Stimulated activated CD8-positive, alpha-beta memory T cell treated with anti-CD3 and anti-CD28 coated beads, Interleukin-4, amount 100 ng/mL, for 1 hour (primary cell): ENCODE results near the gene TYW1B.
"Not testable (repeated sequence)": the region's sequence is repeated elsewhere in the genome, so short reads cannot be mapped to it uniquely, and the experiment has no call there.

Experiments
- DNase-seq, 2 donors: peaks; one replicate each; pipeline ENCODE4 v3.0.0-alpha.2; 2020; ENCODE audit warnings: low read depth in 2 of 2, low spot score in 1 of 2

TYW1B gene

DNA sequence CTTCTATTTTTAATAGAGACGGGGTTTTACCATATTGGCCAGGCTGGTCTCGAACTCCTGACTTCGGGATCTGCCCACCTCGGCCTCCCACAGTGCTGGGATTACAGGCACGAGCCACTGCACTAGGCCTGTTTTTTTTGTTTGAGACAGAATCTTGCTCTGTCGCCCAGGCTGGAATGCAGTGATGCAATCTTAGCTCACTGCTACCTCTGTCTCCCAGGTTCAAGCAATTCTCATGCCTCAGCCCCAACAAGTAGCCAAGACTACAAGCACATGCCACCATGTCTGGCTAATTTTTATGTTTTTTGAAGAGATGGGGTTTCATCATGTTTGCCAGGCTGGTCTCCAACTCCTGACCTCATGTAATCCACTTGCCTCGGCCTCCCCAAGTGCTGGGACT is 73.7 kb downstream of the TYW1B start:
- DNase-seq: no peak

DNA sequence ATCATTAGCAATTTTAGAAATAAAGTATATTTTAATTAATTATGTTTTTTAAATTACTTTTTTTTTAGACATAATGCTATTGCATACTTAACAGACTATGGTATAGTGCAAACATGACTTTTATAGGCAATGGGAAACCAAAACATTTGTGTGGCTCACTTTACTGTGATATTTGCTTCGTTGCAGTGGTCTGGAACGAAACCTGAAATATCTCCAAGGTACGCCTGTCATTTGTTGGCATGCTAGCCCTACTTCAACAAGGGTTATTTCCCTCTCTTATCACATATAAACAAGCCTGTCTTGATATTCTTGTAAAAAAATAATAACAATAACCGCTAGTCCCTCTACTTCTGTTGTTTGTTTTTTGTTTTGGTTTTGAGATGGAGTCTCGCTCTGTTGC is 74.2 kb downstream of the TYW1B start:
- no peak for DNase-seq

DNA sequence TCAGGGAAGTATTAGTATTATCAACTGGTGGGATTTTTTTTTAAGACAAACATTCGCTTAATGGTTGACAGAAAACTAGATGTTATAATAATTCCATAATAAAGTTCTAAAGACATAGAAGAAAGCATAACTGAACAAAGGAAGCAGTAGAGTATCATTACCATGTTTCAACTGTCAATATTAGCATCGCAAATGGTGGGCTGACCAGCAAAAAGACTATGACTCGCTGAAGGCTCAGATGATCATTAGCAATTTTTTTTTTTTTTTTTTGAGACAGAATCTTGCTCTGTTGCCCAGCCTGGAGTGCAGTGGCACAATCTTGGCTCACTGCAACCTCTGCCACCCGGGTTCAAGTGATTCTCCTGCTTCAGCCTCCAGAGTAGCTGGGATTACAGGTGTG is 74.8 kb downstream of the TYW1B start:
- not testable (repeated sequence) for DNase-seq

DNA sequence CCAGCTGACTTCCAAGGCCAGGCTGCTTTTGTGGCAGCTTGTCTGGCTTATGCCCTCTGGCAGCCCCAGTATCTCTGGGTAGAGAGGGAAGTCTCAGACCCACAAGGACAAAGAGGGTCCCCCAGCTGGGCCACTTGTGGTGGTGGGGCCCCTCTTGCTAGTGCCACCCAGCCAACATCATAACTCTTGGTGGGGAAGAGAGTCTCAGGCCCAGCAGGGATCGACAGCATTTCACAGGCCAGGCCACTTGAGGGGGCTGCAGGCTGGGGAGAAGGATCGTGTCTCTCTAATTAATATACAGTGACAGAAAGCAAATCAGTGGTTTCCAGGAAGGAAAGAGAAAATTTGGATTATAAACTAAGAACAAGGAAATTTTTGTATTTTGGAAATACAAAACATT is 76.0 kb downstream of the TYW1B start:
- DNase-seq: no peak

DNA sequence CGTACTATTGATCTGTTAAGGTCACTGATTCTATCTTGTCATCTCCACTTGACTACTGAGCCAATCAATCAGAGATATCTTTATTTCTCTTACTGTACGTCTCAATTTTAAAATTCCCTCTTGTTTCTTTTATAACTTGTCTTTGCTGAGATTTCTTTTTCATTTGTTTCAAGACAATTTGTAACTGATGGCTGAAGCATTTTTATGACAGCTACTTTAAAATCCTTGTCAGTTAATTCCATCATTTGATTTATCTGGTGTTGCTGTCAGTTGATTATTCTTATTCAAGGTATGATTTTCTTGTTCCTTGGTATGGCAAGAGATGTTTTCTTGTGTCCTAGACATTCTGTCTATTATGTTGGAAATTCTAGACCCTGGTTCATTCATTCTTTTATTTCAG is 76.6 kb downstream of the TYW1B start:
- DNase-seq: no peak

DNA sequence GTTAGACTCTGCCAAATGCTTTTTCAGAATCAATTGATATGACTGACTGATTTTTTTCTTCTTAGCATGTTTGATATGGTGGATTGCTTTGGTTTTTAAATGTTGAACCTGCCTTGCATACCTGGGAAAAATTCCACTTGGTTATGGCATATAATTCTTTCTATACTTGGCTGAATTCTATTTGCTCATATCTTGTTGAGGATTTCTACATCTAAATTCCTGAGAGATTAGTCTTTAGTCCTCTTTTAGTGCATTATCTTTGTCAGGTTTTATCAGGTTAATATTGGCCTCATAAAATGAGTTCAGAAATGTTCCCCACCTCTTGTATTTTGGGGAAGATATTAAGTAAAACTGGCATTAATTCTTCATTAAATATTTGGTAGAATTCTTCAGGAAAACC is 79.4 kb downstream of the TYW1B start:
- not testable (repeated sequence) for DNase-seq

DNA sequence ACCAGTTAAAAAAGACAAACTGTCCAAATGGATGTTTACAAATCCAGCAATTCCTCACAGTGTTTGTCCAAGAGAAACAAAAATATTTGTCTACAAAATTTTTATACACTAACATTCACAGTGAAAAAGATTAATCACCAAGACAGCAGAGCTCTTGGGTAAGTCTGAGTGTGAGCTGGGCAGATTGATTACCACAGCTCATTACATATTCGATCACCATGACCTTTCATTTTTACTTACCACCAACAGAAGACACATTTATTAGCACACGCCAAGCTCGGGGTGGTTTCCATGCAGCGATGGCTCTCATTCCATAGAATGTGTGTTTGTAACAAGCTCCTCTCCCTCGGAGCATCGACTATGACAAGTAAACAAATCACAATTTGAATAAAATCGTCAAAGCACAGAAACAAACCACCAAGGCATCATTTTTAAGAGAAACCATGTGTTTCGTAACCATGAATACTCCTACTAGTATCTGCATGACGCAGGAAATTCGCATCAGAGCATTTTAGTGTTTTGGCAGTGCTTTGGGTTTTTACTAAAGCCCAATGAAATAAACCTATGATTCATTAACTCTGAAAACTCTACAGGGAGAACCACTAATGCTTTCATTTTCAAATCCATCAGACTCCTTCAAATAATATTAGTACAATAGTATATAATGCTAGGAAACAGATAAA is 83.6 kb downstream of the TYW1B start:
- DNase-seq: not testable (repeated sequence)

DNA sequence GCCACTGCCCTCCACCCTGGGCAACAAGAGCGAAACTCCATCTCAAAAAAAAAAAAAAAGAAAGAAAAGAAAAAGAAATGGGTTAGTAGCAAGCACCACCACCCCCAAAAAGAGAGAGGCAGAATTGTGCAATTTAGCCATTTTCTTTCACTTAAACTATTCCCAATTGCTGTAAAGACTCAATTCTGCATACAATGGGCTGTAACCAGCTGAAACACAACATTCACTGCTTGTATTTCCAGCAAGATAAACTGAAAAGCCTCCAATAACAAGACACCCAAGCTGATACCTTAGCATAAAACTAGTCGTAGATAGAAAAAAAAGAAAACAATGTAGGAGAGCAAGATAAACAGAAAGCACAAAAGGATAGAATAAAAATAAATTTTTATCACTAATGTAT is 84.2 kb downstream of the TYW1B start:
- not testable (repeated sequence) for DNase-seq

DNA sequence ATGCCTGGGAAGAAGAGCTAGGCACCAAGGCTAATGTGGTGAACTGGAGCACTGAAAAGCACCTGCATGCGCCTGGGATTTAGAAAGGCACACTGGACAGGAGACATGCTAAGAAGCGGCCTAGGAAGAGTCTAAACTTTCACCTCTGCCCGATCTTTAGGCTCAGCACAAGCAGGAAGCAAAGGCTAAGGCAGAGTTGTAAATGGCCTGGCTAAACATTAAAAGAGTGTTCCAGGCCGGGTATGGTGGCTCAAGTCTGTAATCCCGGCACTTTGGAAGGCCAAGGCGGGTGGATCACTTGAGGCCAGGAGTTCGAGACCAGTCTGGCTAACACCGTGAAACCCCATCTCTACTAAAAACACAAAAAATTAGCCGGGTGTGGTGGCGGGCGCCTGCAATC is 88.3 kb downstream of the TYW1B start:
- DNase-seq: not testable (repeated sequence)

DNA sequence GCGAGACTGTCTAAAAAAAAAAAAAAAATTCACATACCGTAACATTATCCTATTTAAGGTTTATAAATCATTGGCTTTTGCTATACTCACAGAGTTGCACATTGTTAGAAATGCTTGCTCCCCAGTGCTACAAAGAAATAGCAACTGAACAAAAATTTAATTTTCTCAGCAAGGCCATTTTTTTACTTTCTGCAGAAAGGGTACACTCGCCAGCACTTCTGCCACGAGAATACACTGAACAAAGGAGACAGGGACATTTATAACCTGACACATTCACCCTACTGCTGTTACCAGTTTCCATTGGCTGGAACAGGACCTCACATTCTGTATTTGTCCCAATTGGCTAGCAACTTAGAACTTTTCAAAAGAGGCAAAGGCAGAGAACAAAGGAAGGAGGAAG is 92.1 kb downstream of the TYW1B start:
- not testable (repeated sequence) for DNase-seq

DNA sequence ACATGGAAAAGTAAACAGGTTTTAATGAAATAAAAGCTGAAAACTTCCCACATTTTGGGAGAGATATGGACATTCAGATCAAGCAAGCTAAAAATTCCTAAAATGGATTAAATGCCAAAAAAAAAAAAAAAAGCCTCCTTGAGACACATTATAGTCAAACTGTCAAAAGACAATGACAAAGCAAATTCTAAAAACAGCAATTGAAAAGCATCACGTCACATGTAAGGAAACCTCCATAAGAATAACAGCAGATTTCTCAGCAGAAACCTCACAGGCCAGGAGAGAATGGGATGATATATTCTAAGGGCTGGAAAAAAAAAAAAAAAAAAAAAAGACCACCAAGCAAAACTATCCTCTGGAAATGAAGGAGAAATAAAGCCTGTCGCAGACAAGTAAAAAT is 97.2 kb downstream of the TYW1B start:
- not testable (repeated sequence) for DNase-seq

DNA sequence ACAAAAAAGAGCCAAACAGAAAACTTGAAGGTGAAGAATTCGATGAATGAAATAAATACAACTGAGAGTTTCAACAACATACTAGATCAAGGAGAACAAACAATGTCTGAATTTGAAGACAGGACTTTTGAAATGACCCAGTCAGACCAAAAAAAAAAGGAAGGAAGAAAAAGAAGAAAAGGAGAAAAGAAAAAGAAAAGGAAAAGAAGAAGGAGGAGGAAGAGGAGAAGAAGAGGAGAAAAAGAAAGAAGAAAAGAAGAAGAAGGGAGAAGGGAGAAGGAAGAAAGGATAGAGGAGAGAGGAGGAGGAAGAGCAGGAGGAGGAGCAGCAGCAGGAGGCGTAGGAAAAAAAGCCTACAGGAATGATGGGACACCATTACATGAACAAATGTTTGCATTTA is 97.6 kb downstream of the TYW1B start:
- DNase-seq: not testable (repeated sequence)

DNA sequence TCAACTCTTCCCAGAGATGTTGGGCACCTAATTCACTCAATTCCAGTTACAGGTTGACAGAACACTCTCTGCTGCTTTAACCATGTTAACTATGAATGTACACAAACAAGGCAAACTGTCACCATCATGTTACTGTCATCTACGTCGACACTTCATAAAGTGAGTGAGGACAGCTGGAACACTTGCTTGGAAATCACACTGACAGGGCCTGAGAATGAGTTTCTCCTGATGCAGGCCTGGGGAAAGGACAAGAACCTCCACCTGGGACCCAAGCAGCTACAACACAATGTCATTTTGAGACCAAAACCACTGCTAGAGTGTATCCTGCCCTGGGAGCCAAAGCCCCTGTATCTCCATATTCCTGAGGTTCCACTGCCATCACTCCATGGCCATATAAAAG is 98.9 kb downstream of the TYW1B start:
- DNase-seq: not testable (repeated sequence)

DNA sequence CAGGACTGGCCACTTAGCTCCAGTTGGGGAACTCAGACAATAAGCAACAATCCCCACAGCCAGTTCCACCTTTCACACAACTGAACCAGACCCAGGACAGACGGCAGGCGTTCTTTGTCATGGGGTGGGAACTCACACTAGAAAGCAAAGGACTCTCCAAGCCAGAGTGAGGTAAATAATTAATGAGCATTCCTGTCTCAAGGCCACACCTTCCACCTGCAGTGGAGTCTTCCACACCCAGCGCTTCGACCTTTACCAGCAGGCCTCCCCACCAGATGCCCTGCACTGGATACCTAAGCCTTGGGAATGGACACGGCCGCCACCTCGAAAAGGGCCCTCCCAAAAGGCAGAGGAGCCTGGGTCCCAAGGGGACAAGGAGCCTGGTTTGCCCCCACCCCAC is 105.3 kb downstream of the TYW1B start:
- not testable (repeated sequence) for DNase-seq

DNA sequence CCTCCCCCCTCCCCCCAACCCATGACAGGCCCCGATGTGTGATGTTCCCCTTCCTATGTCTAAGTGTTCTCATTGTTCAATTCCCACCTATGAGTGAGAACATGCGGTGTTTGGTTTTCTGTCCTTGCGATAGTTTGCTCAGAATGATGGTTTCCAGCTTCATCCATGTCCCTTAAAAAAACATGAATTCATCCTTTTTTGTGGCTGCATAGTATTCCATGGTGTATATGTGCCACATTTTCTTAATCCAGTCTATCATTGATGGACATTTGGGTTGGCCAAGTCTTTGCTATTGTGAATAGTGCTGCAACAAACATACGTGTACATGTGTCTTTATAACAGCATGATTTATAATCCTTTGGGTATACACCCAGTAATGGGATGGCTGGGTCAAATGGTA is 107.1 kb downstream of the TYW1B start:
- DNase-seq: not testable (repeated sequence)

DNA sequence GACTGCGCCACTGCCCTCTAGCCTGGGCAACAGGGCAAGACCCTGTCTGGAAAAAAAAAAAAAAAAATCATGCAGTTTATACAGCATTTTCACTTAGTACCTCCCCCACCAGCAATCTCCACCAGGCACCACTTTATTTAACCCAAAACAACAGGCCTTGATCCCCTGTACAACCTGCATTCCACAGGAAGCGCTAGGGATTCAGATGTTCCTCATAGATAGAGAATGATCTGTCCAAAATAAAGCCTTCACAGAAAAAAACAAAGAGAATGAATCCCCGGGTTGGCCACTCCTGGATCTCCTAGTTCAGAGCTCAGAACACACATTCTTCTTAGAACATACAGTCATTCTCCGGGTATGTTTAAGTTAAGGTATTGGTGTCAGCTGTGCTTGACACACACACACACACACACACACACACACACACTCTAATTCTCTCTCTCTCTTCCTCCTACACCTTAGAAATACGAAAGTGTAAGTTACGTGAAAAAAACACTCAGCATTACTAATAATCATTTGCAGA is 110.7 kb downstream of the TYW1B start:
- DNase-seq: not testable (repeated sequence)

DNA sequence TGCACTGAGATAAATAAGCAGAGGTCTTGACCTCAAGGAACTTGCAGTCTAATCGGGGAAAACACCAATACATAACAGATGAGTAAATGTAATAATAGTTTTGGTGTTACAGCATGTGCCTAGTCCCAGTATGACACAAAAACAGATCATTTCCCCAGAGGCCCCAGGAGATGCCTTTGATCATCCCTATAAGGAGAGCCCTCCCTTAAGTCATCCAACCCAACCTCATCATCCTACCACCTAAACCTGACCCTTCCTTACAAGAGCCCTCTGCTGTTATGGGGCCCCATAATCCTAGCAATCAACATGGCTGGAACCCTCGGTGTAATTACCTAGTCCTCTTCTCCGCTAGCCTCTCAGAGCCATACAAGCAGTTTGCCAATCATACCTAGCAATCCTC is 116.1 kb downstream of the TYW1B start:
- DNase-seq: not testable (repeated sequence)

DNA sequence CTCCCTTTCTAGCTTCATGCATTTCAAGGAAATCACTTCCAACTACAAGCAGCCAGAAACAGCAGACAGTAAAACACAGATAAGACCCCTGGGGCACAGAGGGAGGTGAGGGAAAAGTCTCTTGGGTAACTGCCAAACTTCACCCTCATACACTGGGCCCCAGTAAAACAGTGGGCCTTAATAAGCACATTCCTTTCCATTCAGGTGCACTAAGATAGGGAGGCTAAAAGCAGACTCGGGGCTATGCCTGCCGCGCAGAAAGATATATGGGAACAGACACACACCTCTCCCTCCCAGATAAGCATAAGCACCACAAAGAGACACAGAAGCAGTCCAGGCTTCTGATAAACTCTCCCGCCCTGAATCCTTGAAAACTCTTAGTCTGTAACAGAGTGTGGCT is 117.0 kb downstream of the TYW1B start:
- no peak for DNase-seq

DNA sequence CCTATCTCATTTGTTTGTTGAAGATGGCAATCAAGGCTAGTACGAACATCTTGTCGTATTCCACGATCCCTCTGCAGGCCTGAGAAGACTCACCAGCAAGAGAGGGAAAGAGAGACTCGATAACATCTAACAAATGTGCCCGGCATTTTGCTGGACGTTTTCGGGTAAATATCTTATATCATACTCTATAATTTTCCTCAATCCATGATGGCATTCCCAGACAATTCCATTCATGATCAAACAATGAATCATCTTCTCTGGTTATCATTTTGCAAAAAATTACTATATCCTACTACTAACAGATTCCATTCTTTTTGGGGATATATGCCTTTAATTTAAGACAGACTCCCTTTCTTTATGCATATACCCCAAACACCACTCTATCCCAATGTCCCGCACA is 118.1 kb downstream of the TYW1B start:
- DNase-seq: no peak

DNA sequence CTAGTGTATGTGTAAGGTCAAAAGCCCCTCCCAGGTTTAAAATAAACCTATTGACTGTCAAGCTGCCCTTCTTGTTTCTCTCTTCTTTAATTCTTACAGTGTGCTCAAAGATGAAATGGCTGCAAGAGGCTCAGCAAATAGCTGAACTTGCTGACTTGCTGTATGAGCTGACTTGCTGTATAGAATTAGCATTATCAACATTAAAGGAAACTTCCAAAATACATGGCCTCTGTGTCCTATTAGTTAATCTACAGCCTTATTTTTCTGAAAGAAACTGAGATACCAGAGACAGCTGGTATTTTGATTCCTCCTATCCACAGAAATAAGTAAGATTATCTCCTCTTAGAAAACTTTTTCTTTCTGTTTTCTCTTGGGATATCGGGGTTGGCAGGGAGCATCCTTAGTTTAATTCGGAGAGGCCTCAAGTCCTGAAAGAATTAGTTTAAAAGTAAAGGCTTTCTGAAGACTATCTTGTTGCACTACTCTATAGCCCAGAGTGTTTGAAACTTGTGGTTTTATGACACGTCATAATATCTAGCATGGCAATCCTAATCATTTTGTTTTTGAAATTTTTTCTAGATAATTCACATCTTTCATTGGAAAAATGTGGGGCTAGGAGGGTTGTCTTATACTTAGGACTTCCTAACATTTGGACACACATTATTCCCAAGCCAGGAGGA is 119.5 kb downstream of the TYW1B start:
- not testable (repeated sequence) for DNase-seq

DNA sequence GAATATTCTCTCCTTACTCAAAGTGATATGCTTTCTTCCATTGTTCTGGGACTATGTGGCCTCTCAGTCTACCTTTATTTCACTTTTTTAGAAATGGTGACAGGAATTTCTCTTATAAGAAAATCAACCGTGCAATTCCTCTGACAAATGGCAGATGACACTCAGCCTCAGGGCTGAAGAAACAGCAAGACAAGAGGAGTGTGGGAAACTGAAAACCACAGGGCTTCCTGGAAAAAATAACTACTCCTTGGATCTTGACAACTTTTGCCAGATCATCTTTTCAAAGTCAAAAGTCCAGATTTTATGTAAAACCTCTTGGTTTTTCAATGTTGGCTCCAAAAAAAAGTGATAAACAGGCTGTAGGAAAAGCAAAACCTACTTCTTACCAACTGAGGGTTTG is 121.5 kb downstream of the TYW1B start:
- no peak for DNase-seq

DNA sequence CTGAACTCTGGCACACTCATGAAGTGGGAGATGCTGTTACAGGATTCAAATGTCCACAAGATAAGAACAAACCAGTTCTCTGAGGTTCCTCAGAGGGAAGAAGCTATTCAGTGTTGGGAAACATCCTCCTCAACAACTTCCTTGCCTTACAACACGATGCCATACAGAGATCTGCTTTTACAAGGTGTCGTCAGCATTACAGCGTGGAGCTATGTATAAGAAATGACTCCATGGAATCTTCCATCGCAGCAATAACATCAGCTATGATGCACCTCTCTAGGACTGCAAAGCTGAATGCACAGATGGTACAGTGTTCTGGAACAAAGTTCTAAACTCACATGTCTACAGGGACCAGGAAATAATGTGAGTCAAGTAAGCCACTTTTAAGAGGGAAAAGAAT is 122.3 kb downstream of the TYW1B start:
- DNase-seq: not testable (repeated sequence)

DNA sequence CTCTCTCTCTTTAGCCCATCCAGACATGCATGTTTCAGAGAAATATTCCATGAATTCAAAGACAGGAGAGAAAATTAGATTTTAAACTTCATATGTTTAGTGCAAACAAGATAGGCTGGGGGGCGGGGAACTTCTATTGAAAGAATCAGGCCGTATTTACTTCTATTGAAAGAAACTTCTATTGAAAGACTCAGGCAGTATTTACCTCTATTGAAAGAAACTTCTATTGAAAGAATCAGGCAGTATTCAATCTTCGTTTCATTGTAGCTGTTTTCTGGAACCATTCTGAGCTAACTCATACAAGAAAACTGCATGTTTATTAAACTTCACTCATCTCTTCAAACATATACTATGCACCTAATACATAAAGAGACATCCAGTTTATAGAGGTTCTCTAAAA is 123.1 kb downstream of the TYW1B start:
- no peak for DNase-seq
